Tibial artery (tissue), 4 donors: ENCODE measurements around the gene LGI1.

Experiments used
- DNase-seq, 2 donors: peaks; one replicate each; pipeline ENCODE4 v3.0.0-alpha.2; 2019
- H3K27ac ChIP-seq, 2 donors: fragments of 200-600 bp; sonication (generic) in 1 of 2; 1 replicate in 1 of 2; 2 replicates in 1 of 2; pipeline ENCODE4 v1.5.1; 2018 to 2019; ENCODE audit warnings: mild to moderate bottlenecking in 1 of 2
- H3K27me3 ChIP-seq, 2 donors: fragments of 200-600 bp; sonication (generic) in 1 of 2; one replicate each; pipeline versions ENCODE4 v1.5.1 to v1.6.0; 2016 to 2019
- H3K36me3 ChIP-seq, 3 donors: fragments of 200-600 bp; sonication (generic) in 2 of 3; one replicate each; pipeline ENCODE4 v1.5.1; 2016 to 2019; ENCODE audit warnings: mild to moderate bottlenecking in 2 of 3
- H3K4me1 ChIP-seq, 4 donors: fragments of 200-600 bp; sonication (generic) in 2 of 4; 1 replicate in 3 of 4; 2 replicates in 1 of 4; pipeline ENCODE4 v1.5.1; 2016 to 2019
- H3K4me3 ChIP-seq, 2 donors: fragments of 200-600 bp; sonication (generic) in 1 of 2; 1 replicate in 1 of 2; 2 replicates in 1 of 2; pipeline ENCODE4 v1.5.1; 2018 to 2019; ENCODE audit warnings: mild to moderate bottlenecking in 2 of 2
- H3K9me3 ChIP-seq, 3 donors: fragments of 200-600 bp; sonication (generic) in 1 of 3; one replicate each; pipeline ENCODE4 v1.5.1; 2016 to 2019
- intact Hi-C: fragments of 100-400 bp; cut with DNase I; formaldehyde crosslinking; loops from one replicate; pipeline ENCODE4 v1.15.0; 2023; ENCODE audit warnings: low total_unique reads
- TF ChIP-seq, protein P1 (sequence below), 2 experiments: fragments of 200-600 bp in 1 of 2; fragments of 450-650 bp in 1 of 2; IDR thresholded peaks; one replicate each; pipeline ENCODE4 v1.5.1; 2017 to 2019; ENCODE audit warnings: antibody characterized with exemption in 2 of 2, mild to moderate bottlenecking in 1 of 2, moderate library complexity in 1 of 2

LGI1 gene

DNA sequence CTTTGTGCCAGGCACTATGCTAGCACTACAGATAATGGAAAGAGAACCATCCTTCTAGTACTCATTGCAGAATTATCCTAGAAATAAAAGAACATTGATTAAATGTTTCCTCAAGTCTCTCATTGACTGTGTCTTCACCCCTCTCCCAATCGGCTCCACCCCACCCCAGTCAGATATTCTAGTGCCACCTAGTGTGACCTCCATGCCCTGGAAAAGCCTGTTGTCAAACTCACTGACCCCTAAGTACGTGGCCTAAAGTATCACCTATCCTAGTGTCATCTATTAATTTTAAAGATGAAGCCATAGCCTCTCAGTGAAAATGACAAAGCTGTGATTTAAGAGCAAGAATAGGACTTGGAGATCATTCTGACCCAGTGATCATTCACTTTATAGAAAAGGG, 26.3 kb downstream of the LGI1 start:
- TF ChIP-seq, protein P1, sequence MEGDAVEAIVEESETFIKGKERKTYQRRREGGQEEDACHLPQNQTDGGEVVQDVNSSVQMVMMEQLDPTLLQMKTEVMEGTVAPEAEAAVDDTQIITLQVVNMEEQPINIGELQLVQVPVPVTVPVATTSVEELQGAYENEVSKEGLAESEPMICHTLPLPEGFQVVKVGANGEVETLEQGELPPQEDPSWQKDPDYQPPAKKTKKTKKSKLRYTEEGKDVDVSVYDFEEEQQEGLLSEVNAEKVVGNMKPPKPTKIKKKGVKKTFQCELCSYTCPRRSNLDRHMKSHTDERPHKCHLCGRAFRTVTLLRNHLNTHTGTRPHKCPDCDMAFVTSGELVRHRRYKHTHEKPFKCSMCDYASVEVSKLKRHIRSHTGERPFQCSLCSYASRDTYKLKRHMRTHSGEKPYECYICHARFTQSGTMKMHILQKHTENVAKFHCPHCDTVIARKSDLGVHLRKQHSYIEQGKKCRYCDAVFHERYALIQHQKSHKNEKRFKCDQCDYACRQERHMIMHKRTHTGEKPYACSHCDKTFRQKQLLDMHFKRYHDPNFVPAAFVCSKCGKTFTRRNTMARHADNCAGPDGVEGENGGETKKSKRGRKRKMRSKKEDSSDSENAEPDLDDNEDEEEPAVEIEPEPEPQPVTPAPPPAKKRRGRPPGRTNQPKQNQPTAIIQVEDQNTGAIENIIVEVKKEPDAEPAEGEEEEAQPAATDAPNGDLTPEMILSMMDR (IDR thresholded peaks at IDR 0.05), result no peak
- Histone ChIP-seq H3K27me3 (no peaks in the 10 kb centered on the region), H3K4me1 (no peaks in the 10 kb centered on the region), H3K27ac (no peak overlapping the region), H3K9me3 (no peaks in the 10 kb centered on the region), H3K4me3 (no peak overlapping the region), H3K36me3 (no peaks in the 10 kb centered on the region)
- DNase-seq, result no peak
- intact Hi-C loops, result no loop called here

DNA sequence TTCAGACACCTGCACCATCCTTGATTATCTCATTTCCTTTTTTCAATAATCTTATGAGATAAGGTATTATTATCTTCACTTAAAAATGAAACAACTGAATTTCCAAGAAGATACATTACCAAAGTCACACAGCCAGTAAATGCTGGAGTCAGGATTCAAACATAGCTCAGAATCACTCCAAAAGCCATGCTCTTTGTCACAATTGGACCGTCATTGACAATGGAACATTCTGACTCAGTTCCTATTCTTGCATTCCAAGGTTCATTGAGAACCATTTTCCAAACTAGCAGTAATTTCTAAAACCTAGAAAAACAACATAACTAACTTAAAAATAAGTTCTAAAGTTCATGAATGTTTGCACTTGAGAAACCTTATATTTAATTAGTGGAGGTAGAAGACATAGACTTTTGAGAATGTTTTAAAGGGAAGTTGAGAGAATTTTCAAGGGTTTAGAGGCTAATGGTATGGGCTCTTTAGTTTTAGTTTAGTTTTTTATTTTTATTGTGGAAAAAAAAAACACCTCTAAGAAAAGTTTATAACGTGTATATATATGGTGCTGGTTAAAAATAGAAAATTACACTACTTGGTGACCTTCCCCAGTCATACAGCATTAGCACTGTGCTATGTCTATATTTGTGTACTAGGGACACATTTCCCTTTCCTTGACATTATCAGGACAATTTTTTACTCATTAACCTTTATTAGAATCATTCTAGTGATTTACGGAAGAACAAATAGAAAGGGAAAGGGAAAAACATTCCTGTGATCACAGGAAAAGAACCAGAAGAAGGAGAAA, 30.9 kb downstream of the LGI1 start:
- intact Hi-C loops, result no loop called here
- H3K36me3 ChIP-seq, result no peaks in the 10 kb centered on the region
- TF ChIP-seq, protein P1 (IDR thresholded peaks at IDR 0.05), result no peak

DNA sequence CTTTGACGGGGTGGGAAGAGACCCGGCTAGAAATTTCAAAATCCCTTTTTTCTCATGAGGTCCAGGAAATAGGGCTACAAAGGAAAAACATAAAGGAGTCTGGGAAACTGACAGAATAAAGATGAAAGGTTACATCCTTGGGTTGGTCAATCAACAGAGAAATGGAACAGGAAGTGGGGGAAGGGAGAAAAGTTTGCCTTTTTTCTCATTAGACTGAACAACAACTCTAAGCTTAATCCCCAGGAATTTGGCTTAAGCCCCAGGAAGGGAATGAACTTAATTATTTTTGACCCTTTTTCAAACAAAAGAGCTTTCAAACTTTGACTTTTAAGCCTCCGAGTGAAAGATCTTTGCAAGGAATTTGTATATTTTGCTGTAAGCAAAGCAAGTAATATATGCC, 32.7 kb downstream of the LGI1 start:
- DNase-seq, result no peak
- TF ChIP-seq, protein P1 (IDR thresholded peaks at IDR 0.05), result no peak
- no peak overlapping the region for H3K4me3 ChIP-seq
- no peaks in the 10 kb centered on the region for H3K27me3 ChIP-seq
- no peaks in the 10 kb centered on the region for H3K9me3 ChIP-seq
- intact Hi-C loops, result no loop called here
- H3K36me3 ChIP-seq, result peaks cover 0 to 6% (median 0%) of the 10 kb centered on the region in 3 donors
- H3K27ac ChIP-seq, result no peak overlapping the region
- H3K4me1 ChIP-seq, result no peaks in the 10 kb centered on the region

More for the DNA sequence above, 30.9 kb downstream of the LGI1 start:
- H3K4me3 ChIP-seq, result no peak overlapping the region
- no peaks in the 10 kb centered on the region for H3K9me3 ChIP-seq
- H3K4me1 ChIP-seq, result no peaks in the 10 kb centered on the region
- no peak for DNase-seq
- H3K27me3 ChIP-seq, result no peaks in the 10 kb centered on the region
- H3K27ac ChIP-seq, result no peak overlapping the region

DNA sequence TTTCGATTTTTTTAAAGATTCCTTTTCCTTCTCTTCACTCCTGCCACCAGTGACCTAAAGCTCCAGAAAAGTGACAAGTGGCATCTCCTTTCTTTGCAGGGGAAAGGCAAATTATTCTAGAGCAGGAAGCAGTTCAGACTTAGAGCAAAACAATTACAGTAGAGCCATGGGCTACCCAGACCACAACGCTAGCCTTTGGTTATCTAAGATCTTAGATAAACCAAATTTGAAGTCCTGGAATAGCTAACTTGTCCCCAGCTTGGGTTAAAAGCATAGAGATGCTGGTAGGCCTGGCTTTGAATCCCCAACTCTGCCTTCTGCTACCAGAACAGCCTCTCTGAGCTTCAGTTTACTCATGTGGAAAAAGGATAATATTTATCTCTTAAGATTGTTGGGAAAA, 38.4 kb downstream of the LGI1 start:
- H3K36me3 ChIP-seq, result peaks cover 0 to 6% (median 0%) of the 10 kb centered on the region in 3 donors
- no peak overlapping the region for H3K4me3 ChIP-seq
- no peaks in the 10 kb centered on the region for H3K9me3 ChIP-seq
- intact Hi-C loops, result no loop called here
- no peaks in the 10 kb centered on the region for H3K27me3 ChIP-seq
- no peak for DNase-seq
- no peak overlapping the region for H3K27ac ChIP-seq
- H3K4me1 ChIP-seq, result no peaks in the 10 kb centered on the region
- TF ChIP-seq, protein P1 (IDR thresholded peaks at IDR 0.05), result no peak

GRCh38 chr10:93797825-93798224, 40.1 kb downstream of the LGI1 start:
- H3K27me3 ChIP-seq, result no peaks in the 10 kb centered on the region
- H3K27ac ChIP-seq, result no peak overlapping the region
- TF ChIP-seq, protein P1 (IDR thresholded peaks at IDR 0.05), result no peak
- no peaks in the 10 kb centered on the region for H3K9me3 ChIP-seq
- peaks cover 0 to 6% (median 0%) of the 10 kb centered on the region in 3 donors for H3K36me3 ChIP-seq
- intact Hi-C loops, result no loop called here
- H3K4me1 ChIP-seq, result no peaks in the 10 kb centered on the region
- H3K4me3 ChIP-seq, result no peak overlapping the region
- DNase-seq, result no peak
